NCI-H146 treated with DMSO at 0.1 percent for 48 hours (cell line): ENCODE results near the gene AGAP1.
A peak's percentile ranks its signal among the peaks of the same experiment; 100 is the strongest.

ENCODE experiments used
- DNase-seq: peaks from one replicate; lab custom pipeline; 2025; ENCODE audit not compliant: unreplicated experiment; lab: John Stamatoyannopoulos, UW

Gene AGAP1

GRCh38 chr2:235530735-235531134 lies 36.9 kb downstream of the AGAP1 start:
- no peak for DNase-seq

GRCh38 chr2:235532307-235532706 lies 38.5 kb downstream of the AGAP1 start:
- DNase-seq = no peak

- DNase-seq = no peak
Measured at GRCh38 chr2:235533198-235533597, 39.4 kb downstream of the AGAP1 start.

GRCh38 chr2:235533616-235534385 lies 40.0 kb downstream of the AGAP1 start:
- DNase-seq = no peak

- DNase-seq = no peak
Measured at GRCh38 chr2:235534678-235535422, 41.0 kb downstream of the AGAP1 start.

- no peak for DNase-seq
Measured at GRCh38 chr2:235535423-235536130, 41.7 kb downstream of the AGAP1 start.

- no peak for DNase-seq
Measured at GRCh38 chr2:235536711-235537110, 42.9 kb downstream of the AGAP1 start.

- DNase-seq = no peak
Measured at GRCh38 chr2:235537186-235537585, 43.3 kb downstream of the AGAP1 start.

GRCh38 chr2:235537587-235537986 lies 43.7 kb downstream of the AGAP1 start:
- DNase-seq = no peak

GRCh38 chr2:235538144-235538639 lies 44.3 kb downstream of the AGAP1 start:
- DNase-seq = no peak

- DNase-seq = no peak
Measured at GRCh38 chr2:235538981-235539380, 45.1 kb downstream of the AGAP1 start.

GRCh38 chr2:235539773-235540172 lies 45.9 kb downstream of the AGAP1 start:
- DNase-seq = no peak

- DNase-seq = no peak
Measured at GRCh38 chr2:235541016-235541415, 47.2 kb downstream of the AGAP1 start.

- DNase-seq = no peak
Measured at GRCh38 chr2:235541838-235542549, 48.2 kb downstream of the AGAP1 start.

GRCh38 chr2:235542733-235543127 lies 48.9 kb downstream of the AGAP1 start:
- DNase-seq = peak; percentile 31

GRCh38 chr2:235543128-235543750 lies 49.4 kb downstream of the AGAP1 start:
- DNase-seq = no peak

GRCh38 chr2:235543851-235544688 lies 50.2 kb downstream of the AGAP1 start:
- DNase-seq = no peak

- DNase-seq = no peak
Measured at GRCh38 chr2:235544689-235544969, 50.8 kb downstream of the AGAP1 start.

GRCh38 chr2:235545339-235546150 lies 51.7 kb downstream of the AGAP1 start:
- DNase-seq = no peak
